Measurements from ENCODE around the gene SERINC1.

The SERINC1 gene

DNA sequence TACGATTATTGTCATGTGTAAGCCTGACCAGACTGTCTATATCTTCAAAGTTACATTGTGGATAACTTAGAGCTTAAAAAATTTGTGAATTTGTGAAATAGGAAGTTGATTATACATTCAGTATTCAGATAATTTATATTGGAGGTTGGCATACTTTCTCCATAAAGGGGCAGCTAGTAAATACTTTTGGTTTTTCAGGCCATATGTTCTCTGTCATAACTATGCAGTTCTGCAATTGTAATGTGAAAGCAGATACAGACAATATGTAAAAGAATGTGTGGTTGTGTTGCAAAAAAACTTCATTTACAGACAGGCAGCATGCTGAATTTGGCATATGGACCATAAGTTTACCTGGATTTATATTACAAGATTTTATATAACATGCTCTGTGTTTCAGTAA lies 42.8 kb downstream of the SERINC1 start:
- TF ChIP-seq, protein P1, sequence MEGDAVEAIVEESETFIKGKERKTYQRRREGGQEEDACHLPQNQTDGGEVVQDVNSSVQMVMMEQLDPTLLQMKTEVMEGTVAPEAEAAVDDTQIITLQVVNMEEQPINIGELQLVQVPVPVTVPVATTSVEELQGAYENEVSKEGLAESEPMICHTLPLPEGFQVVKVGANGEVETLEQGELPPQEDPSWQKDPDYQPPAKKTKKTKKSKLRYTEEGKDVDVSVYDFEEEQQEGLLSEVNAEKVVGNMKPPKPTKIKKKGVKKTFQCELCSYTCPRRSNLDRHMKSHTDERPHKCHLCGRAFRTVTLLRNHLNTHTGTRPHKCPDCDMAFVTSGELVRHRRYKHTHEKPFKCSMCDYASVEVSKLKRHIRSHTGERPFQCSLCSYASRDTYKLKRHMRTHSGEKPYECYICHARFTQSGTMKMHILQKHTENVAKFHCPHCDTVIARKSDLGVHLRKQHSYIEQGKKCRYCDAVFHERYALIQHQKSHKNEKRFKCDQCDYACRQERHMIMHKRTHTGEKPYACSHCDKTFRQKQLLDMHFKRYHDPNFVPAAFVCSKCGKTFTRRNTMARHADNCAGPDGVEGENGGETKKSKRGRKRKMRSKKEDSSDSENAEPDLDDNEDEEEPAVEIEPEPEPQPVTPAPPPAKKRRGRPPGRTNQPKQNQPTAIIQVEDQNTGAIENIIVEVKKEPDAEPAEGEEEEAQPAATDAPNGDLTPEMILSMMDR (IDR thresholded peaks at IDR 0.05; ENCODE audit: low read depth, low read length, missing control alignments) = no peak
- in situ Hi-C loops (cut with HindIII; ENCODE audit: low pct_ligation_motif_present, low sequenced_read_pairs) = no loop called here
- H3K36me3 ChIP-seq (replicated peaks) = peaks cover 6% of the 10 kb centered on the region
- DNase-seq = no peak
- H3K4me3 ChIP-seq (ENCODE audit: low read depth, low read length) = no peak overlapping the region
- no peaks in the 10 kb centered on the region for H3K27me3 ChIP-seq (replicated peaks)
- no peak overlapping the region for H3K27ac ChIP-seq

DNA sequence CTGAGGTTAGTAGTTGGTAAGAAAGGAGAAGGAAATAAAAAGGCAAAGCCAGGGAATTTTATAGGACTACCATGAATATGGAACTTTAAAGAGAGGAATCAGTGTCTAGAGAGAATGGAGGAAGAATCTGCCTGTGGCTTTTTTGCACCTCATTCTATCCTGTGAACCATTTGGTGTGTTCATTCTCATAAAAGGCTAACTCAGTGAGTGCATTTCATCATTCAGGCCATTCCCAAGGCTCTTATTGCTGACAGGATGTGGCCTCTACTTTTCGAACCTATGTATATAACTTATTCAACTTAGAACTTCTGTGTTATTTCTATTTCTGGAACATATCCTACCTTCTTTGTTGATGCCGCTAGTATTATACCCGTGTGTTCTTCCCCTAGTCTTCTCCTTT lies 45.0 kb downstream of the SERINC1 start:
- no peak for DNase-seq
- Histone ChIP-seq H3K36me3 (replicated peaks) (no peaks in the 10 kb centered on the region), H3K27me3 (replicated peaks) (no peaks in the 10 kb centered on the region), H3K27ac (no peak overlapping the region), H3K4me3 (ENCODE audit: low read depth, low read length) (no peak overlapping the region)
- in situ Hi-C loops (cut with HindIII; ENCODE audit: low pct_ligation_motif_present, low sequenced_read_pairs) = no loop called here
- TF ChIP-seq, protein P1 (IDR thresholded peaks at IDR 0.05; ENCODE audit: low read depth, low read length, missing control alignments) = no peak

DNA sequence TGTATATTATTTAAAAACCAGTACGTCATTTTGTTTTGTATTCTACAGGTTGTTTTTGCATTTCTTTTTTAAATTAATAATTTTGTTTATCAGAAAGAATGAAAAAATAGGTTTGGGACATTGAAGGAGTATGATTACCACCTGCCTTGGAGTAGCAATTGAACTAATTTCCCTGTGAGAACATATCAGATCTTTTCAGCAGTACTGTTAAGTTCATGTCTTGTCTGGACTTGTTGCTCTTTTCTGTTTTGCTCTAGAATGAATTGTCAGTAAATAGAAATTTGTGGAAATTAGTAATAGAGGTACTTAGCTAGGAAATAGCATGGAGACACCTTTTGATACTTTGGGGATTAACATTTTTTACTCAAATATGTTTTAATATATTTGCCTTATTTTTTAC lies 47.9 kb downstream of the SERINC1 start:
- in situ Hi-C loops (cut with HindIII; ENCODE audit: low pct_ligation_motif_present, low sequenced_read_pairs) = no loop called here
- no peaks in the 10 kb centered on the region for H3K36me3 ChIP-seq (replicated peaks)
- no peak for DNase-seq
- H3K27me3 ChIP-seq (replicated peaks) = no peaks in the 10 kb centered on the region
- TF ChIP-seq, protein P1 (IDR thresholded peaks at IDR 0.05; ENCODE audit: low read depth, low read length, missing control alignments) = no peak
- no peak overlapping the region for H3K4me3 ChIP-seq (ENCODE audit: low read depth, low read length)
- H3K27ac ChIP-seq = no peak overlapping the region

DNA sequence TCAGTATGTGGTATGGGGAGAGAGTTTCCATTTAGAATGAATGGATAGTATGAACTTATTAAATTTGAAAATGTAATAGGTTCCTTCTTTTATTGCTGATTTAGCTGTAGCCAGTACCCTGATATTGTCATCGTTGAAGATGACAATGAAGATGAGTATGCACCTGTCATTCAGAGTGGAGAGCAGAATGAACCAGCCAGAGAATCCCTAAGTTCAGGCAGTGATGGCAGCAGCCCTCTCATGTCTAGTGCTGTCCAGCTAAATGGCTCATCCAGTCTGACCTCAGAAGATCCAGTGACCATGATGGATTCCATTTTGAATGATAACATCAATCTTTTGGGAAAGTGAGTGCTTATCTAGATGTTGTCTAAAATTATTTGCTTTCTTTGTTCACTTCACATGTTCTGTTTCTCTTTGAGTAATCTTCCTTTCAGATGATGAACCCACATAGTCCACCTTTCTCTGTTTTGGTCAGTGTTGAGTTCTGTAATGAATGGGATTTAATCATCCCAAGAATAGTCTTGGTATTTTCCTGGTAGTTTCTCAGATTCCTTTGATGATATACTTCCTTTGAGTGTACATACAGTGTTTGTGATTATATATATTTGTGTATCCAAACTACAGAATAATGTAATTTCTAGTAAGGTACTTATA lies 48.9 kb downstream of the SERINC1 start:
- DNase-seq = no peak
- TF ChIP-seq, protein P1 (IDR thresholded peaks at IDR 0.05; ENCODE audit: low read depth, low read length, missing control alignments) = no peak
- Histone ChIP-seq H3K27ac (no peak overlapping the region), H3K27me3 (replicated peaks) (no peaks in the 10 kb centered on the region), H3K4me3 (ENCODE audit: low read depth, low read length) (no peak overlapping the region), H3K36me3 (replicated peaks) (no peaks in the 10 kb centered on the region)
- in situ Hi-C loops (cut with HindIII; ENCODE audit: low pct_ligation_motif_present, low sequenced_read_pairs) = no loop called here

DNA sequence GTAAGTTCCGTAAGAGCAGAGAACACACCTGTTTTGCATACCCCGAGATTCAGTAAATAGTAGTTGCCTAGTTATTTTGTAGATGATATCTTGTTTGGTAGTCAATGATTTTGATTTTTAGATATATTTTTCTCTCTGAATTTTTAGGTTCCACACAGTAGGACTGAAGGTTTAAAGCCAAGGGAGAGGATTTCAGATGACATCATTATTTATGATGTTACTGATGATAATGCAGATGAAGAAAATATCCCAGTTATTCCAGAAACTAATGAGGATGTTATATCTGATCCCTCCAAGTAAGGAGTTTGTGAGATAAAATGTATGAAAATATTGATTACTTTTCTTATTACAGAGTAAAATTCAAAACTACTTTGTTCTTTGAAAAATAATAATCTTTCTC lies 49.6 kb downstream of the SERINC1 start:
- Histone ChIP-seq H3K27me3 (replicated peaks) (no peaks in the 10 kb centered on the region), H3K27ac (no peak overlapping the region), H3K36me3 (replicated peaks) (no peaks in the 10 kb centered on the region), H3K4me3 (ENCODE audit: low read depth, low read length) (no peak overlapping the region)
- DNase-seq = no peak
- in situ Hi-C loops (cut with HindIII; ENCODE audit: low pct_ligation_motif_present, low sequenced_read_pairs) = no loop called here
- TF ChIP-seq, protein P1 (IDR thresholded peaks at IDR 0.05; ENCODE audit: low read depth, low read length, missing control alignments) = no peak

DNA sequence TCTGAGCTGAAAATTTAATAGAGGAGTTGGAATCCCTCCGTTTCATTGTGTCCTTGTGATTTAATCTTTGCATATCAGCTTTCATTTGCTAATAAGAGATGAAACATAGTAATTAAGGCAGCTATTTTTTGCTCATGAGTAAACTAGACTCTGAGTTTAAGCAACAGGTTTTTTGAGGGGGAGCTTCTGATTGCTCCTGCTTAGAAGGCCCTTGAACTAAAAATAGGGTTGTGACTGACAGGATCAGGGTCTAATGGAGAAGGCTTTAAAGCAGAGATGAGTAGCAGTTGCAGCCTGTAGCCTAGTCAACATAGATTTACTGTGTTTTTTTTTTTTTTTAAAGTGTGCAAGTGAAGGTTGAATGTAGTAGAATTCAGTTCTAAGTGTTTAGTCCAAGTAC lies 54.8 kb downstream of the SERINC1 start:
- Histone ChIP-seq H3K27ac (no peak overlapping the region), H3K4me3 (ENCODE audit: low read depth, low read length) (no peak overlapping the region), H3K36me3 (replicated peaks) (no peaks in the 10 kb centered on the region), H3K27me3 (replicated peaks) (no peaks in the 10 kb centered on the region)
- TF ChIP-seq, protein P1 (IDR thresholded peaks at IDR 0.05; ENCODE audit: low read depth, low read length, missing control alignments) = no peak
- DNase-seq = no peak
- in situ Hi-C loops (cut with HindIII; ENCODE audit: low pct_ligation_motif_present, low sequenced_read_pairs) = no loop called here
